Right ventricle myocardium inferior (tissue), 1 donor: ENCODE measurements around the gene FAM228B. TPM values are rescaled to one million over a fixed set of nuclear protein-coding genes. Genes with fewer than 3 reads are reported as not detected.
"Not testable (repeated sequence)": the region's sequence is repeated elsewhere in the genome, so short reads cannot be mapped to it uniquely, and the experiment has no call there.

Experiments
- ATAC-seq: fragments of 200-7000 bp; cut with Tn5 transposase; one replicate; pipeline ENCODE4 v1.9.1; 2020; ENCODE audit warnings: mild to moderate bottlenecking, moderate library complexity
- DNase-seq: peaks from one replicate; pipeline ENCODE4 v3.0.0; 2021; ENCODE audit errors: missing footprints
- intact Hi-C: fragments of 100-400 bp; cut with DNase I; formaldehyde crosslinking; loops from one replicate; pipeline ENCODE4 v1.11.0; 2022
- long read RNA-seq: library from polyadenylated mRNA; unstranded; transcript quantifications from one replicate; pipeline ENCODE4 v2.0.0, GENCODE V29; 2021
- total RNA-seq: library from RNA; stranded (reverse); fragmentation: NEBNext Ultra II Directional; extraction: Animal tissue kit (Norgen Biotek cat#: 25700); gene quantifications from one replicate; pipeline ENCODE4 v1.2.1, GENCODE V29; 2021
- donor health status: DM: no; HTN: yes; CAD: no; lungs with severe emphysema.

The FAM228B gene
- 21.8 TPM for total RNA-seq
- long read RNA-seq, partial matches to known transcripts = 2 of 10 reads
- long read RNA-seq, other reads (novel, unspliced or antisense) = 8 of 10 reads

DNA sequence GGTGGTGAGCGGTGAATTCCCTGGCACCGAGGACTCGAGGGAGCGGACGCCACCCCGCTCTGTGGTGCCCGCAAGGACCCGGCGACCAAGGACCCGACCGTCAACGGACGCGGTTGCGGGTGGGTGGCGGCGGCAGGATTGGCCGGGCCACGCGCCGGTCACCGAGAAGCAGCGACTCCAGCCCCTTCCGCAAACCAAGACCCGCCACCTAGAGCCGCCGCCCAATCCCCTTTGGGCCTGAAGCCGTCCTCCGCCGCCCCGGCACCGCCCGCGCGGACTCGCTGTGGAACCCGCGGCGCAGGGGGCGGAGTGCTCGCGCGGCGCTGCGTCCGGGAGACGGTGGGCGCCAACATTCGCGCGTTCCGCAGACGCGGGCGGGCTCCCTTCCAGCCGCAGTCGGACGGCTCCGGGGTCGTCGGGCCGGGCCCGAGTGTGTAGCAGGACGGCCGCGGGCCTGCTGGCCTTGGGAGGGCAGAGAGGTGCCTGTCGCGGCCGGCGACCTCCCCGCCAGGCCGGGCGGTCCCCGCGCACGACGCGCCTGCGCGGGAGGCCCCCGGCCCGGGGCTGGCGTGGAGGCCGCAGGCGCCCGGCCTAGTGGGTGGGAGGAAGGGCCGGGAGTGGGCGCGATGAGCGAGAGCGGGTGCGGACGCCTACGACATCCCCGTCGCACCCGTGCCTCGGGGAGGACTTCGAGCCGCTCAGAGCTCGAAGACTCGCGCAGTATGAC lies at the start of gene FAM228B, which contains the start of gene PFN4:
Gene FAM228B, plus strand, starts transcription at position 275 of the 727 bp plus-strand sequence. CDS start 893 bp downstream, outside the sequence.
Gene PFN4, minus strand, starts transcription at position 140 of the 727 bp plus-strand sequence. CDS start 799 bp downstream, outside the sequence.
- DNase-seq = peak; percentile 95
- ATAC-seq = peak; percentile 98
- intact Hi-C loops = no loop called here

- DNase-seq (no peak), ATAC-seq (no peak)
- intact Hi-C loops = no loop called here
Measured at GRCh38 chr2:24073816-24074215, 49.5 kb upstream of the FAM228B start.

DNA sequence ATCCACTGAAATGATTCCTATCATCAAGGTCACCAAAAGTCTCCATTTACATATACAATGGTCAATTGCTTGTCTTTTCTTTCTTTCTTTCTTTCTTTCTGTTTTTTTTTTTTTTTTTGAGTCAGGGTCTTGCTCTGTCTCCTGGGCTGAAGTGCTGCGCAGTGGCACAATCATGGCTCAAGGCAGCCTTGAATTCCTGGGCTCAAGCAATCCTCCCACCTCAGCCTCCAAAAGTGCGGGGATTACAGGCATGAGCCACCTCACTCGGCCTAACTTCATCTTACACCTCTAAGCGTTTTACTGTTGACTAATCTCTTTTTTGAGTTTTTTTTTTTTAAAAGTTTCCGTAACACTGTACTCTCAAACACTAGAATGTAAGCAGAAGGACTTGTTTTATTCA lies 48.0 kb upstream of the FAM228B start:
- no peak for DNase-seq
- ATAC-seq = no peak
- intact Hi-C loops = no loop called here

GRCh38 chr2:24075915-24076848 lies 47.1 kb upstream of the FAM228B start, which contains the start of gene SF3B6:
SF3B6 (minus strand) TSS chr2:24076326; CDS start chr2:24076229, 97 bp downstream.
- ATAC-seq (peak; percentile 97), DNase-seq (peak; percentile 98)
- intact Hi-C loops = loop anchor here (1.0 to 2.0 kb wide), 2 partner anchors 29 to 149 kb away; partner anchors contain the start of genes ATAD2B and WDCP

GRCh38 chr2:24076849-24077534 lies 46.3 kb upstream of the FAM228B start:
- intact Hi-C loops = loop anchor here (1.0 to 2.0 kb wide), 2 partner anchors 30 to 150 kb away; partner anchors contain the start of genes ATAD2B and WDCP
- no peak for DNase-seq
- ATAC-seq = peak; percentile 6

- intact Hi-C loops = loop anchor here (2.0 kb wide), 1 partner anchor 151 kb away; the partner anchor contains the start of gene ATAD2B
Measured at GRCh38 chr2:24077535-24077877, 45.8 kb upstream of the FAM228B start.

DNA sequence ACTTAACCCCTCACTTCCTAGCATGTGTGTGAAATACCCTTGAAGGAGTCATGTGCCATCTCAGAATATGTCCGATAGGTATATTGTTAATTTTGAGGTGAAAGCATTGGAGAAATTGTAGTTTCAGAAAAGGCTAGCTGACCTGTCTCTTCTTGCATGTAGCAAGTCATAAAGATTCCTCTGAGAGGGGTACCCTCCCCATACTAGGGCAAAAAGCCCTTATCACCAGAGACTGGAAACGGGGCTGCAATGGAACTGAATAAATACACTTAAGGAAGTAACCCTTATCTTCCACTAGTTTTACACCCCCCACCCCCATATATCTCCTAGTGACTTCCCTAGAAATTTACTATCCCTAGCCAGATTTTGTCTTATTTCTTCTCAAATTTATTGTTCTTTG lies 45.4 kb upstream of the FAM228B start:
- ATAC-seq (no peak), DNase-seq (no peak)
- intact Hi-C loops = loop anchor here (2.0 kb wide), 1 partner anchor 151 kb away; the partner anchor contains the start of gene ATAD2B

More at GRCh38 chr2:24077535-24077877, 45.8 kb upstream of the FAM228B start:
- peak; percentile 0 for ATAC-seq
- DNase-seq = no peak

DNA sequence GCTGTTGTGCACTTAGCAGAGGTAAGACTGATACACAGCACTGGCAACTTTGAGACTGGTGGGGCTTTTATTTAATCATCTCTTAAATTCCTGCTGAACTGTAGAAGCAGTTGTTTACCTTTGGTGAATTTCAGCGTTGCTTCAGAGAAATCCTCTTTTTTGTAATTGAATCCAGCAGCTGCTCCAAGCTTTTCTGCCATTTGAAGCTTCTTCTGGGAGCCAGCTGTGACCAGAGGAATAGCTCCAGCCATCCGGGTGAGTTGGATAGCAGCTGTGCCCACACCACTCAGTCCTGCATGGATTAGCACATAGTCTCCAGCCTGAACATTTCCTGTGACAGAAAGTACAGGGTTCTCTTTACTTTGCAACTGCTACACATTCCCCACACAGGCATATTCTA lies 42.6 kb upstream of the FAM228B start:
- DNase-seq (no peak), ATAC-seq (no peak)
- intact Hi-C loops = loop anchor here (5.0 kb wide), 1 partner anchor 258 kb away; no protein-coding TSS in a partner anchor

- DNase-seq (no peak), ATAC-seq (no peak)
- intact Hi-C loops = loop anchor here (5.0 kb wide), 1 partner anchor 261 kb away; no protein-coding TSS in a partner anchor
Measured at GRCh38 chr2:24082787-24083566, 40.3 kb upstream of the FAM228B start.

GRCh38 chr2:24083567-24084385 lies 39.5 kb upstream of the FAM228B start:
- no peak for DNase-seq
- intact Hi-C loops = loop anchor here (5.0 kb wide), 1 partner anchor 261 kb away; no protein-coding TSS in a partner anchor
- ATAC-seq = peak; percentile 67

DNA sequence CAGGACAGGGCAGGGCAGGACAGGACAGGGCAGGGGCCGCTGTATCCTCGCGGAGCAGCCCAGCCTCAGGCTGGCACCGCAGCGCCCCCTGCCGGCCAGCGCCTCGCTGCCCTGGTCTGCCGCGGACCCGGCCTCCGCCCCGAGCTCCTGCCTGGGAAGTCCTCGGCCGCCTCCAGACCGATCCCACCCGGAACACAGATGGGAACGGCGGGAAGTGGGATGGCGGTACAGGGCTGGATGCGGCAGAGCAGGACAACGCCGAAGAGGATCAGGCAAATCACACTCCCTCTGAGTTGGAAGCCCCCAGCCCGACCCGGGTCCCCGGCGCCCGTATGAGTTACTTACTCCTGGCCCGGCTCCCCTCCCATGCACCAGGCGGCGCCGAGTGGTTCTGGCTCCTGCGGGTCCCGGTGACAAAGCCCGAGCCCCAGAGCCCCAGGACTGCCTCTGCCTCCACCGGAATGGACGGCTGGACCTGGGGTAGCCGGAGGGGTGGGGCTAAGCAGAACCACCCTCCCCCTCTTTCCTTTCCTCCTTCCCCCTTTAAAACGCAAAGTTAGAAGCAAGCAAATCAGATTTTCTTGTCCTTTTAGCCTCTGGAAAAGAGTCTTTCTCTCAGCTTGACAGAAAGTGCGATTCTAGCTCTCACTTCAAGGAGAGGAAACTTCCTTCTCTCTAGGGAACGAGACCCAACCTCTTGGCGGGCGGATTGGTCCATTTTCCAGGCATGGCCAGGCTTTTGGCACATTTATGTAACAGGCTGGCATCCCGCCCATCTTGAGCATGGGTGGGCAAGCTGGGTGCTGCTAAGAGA lies 38.7 kb upstream of the FAM228B start, which contains the start of gene TP53I3:
Gene TP53I3, minus strand, starts transcription at position 449 of the 814 bp plus-strand sequence. CDS start 508 bp downstream, outside the sequence.
- DNase-seq (peak; percentile 94), ATAC-seq (peak; percentile 97)
- intact Hi-C loops = loop anchor here (5.0 kb wide), 1 partner anchor 262 kb away; no protein-coding TSS in a partner anchor

DNA sequence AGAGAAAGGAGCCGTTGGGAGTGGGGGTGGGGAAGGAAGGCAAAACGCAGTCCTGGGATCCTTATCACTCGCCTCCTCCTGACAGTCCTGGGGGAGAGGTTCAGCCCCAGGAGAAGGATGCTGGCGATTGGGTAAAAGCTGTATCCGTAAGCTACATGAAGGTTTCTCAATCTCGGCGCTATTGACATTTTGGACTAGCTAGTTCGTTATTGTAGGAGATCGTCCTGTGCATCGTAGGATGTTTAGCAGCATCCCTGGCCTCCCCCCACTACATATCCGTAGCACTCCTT lies 38.1 kb upstream of the FAM228B start:
- DNase-seq (no peak), ATAC-seq (no peak)
- intact Hi-C loops = no loop called here

DNA sequence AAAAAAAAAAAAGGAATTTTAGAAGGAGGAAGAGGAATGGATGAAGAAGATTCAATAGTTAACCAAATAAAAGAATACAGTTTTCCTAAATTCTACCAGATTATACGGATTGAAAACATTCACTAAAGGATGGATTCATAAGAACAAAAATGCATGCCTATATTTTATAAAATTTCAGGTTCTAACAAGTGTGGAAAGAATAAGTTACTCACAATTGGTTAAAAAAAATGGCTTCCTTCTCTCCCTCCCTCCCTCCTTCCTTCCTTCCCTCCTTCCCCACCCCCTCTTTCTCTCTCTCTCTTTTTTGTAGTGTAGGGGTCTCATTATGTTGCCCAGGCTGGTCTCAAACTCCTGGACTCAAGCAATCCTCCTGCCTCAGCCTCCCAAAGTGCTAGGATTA lies 37.0 kb upstream of the FAM228B start:
- DNase-seq (no peak), ATAC-seq (no peak)
- intact Hi-C loops = no loop called here

DNA sequence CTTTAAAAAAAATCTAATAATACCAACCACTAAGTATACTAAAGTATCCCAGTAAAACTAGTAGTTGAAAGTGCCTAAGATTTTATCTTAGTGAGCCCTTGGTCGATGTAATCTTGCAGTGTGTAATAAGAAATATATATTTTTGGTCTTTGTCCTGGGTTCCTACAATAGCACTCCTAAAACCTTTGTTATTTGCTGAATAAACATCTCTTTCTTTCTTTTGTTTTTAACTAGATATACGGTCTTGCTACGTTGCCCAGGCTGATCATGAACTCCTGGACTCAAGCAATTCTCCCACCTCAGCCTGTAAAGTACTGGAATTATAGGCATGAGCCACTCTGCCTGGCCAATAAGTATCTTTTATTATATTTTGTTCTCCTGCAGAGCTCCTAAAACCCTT lies 36.2 kb upstream of the FAM228B start:
- intact Hi-C loops = no loop called here
- ATAC-seq = no peak
- no peak for DNase-seq

DNA sequence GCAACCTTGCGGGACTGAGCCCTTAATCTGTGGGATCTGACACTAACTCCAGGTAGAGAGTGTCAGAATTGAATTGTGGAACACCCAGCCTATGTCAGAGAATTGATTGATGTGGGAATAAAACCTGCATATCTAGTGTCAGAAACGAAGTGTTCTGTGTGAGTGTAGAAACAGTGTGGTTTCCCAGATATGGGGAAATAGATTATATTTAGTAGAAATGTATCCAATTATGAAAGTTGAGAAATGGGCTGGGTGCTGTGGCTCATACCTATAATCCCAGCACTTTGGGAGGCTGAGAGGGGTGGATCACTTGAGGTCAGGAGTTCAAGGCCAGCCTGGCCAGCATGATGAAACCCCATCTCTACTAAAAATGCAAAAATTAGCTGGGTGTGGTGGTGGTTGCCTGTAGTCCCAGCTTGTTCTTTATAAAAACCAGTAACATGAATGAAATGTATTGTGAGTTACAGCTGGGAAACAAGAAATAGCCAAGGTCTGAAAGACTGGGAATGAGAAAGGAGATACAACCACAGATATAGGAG lies 34.4 kb upstream of the FAM228B start:
- no peak for DNase-seq
- no peak for ATAC-seq
- intact Hi-C loops = no loop called here

- intact Hi-C loops, DNase-seq, ATAC-seq: not testable (repeated sequence)
Measured at GRCh38 chr2:24093270-24093669, 30.0 kb upstream of the FAM228B start.
